ENCODE results near the gene DYNLT2. TPM values are rescaled to one million over a fixed set of nuclear protein-coding genes. Genes with fewer than 3 reads are reported as not detected.

Gene DYNLT2
- total RNA-seq, 1 experiment from 2014 or later, result 2.1 TPM

GRCh38 chr6:169720207-169720855, 31.0 kb downstream of the DYNLT2 start:
- no TSS peak for BruUV-seq (replicated peaks)

GRCh38 chr6:169719117-169719516, 32.3 kb downstream of the DYNLT2 start:
- no peak overlapping the region for H3K4me3 ChIP-seq (ENCODE audit: low read depth in 2 of 2, low read length in 2 of 2)
- intact Hi-C loops (cut with micrococcal nuclease; ENCODE audit: unreplicated experiment) (no loop called here), in situ Hi-C loops (cut with HindIII; ENCODE audit: low pct_unique_long_range_greater_than_20kb, low sequenced_read_pairs) (no loop called here)
- H3K36me3 ChIP-seq (ENCODE audit: control insufficient read depth, insufficient read depth, low read length), result peaks cover 29% of the 10 kb centered on the region
- peak overlapping the region; percentile 23; the same call in 1 of the 2 replicates for H3K27ac ChIP-seq (ENCODE audit: low read length)
- ChIA-PET CTCF (interaction anchor here (0.5 kb wide), 1 partner anchor 15 kb away, joined by 3 read pairs; no protein-coding TSS in a partner anchor), POLR2A (no interaction called here)
- no peaks in the 10 kb centered on the region for H3K27me3 ChIP-seq (ENCODE audit: control insufficient read depth, insufficient read depth, low read length)
- TF ChIP-seq CTCF (IDR thresholded peaks at IDR 0.05), result no peak
- TF ChIP-seq REST (IDR thresholded peaks at IDR 0.05; ENCODE audit: insufficient read depth in 1 of 2, low read depth in 2 of 2, low read length in 1 of 2), result no peak
- no peak for TF ChIP-seq TCF7L2 (IDR thresholded peaks at IDR 0.05; ENCODE audit: low read depth, low read length)
- no peak for TF ChIP-seq SIN3A (IDR thresholded peaks at IDR 0.05; ENCODE audit: borderline replicate concordance, insufficient read depth, low read depth, low read length)
- TF ChIP-seq POLR2AphosphoS5 (IDR thresholded peaks at IDR 0.05; ENCODE audit: low read depth, low read length), result no peak
- H3K4me1 ChIP-seq (ENCODE audit: control insufficient read depth, insufficient read depth, low read length), result peaks cover 29% of the 10 kb centered on the region
- DNase-seq (ENCODE audit: low read depth, low spot score) (no peak), ATAC-seq (no peak)
- H3K9me3 ChIP-seq (ENCODE audit: control insufficient read depth, insufficient read depth, low read depth, low read length), result no peaks in the 10 kb centered on the region
- BruUV-seq (replicated peaks), result no TSS peak

More at GRCh38 chr6:169720207-169720855, 31.0 kb downstream of the DYNLT2 start:
- ATAC-seq, result no peak
- no peaks in the 10 kb centered on the region for H3K9me3 ChIP-seq (ENCODE audit: control insufficient read depth, insufficient read depth, low read depth, low read length)
- peaks cover 31% of the 10 kb centered on the region for H3K4me1 ChIP-seq (ENCODE audit: control insufficient read depth, insufficient read depth, low read length)
- ChIA-PET CTCF (no interaction called here), POLR2A (interaction anchor here (0.5 kb wide), 1 partner anchor 12 kb away, joined by 3 read pairs; no protein-coding TSS in a partner anchor)
- no peak overlapping the region for H3K27ac ChIP-seq (ENCODE audit: low read length)
- intact Hi-C loops (cut with micrococcal nuclease; ENCODE audit: unreplicated experiment) (no loop called here), in situ Hi-C loops (cut with HindIII; ENCODE audit: low pct_unique_long_range_greater_than_20kb, low sequenced_read_pairs) (no loop called here)
- TF ChIP-seq SIN3A (IDR thresholded peaks at IDR 0.05; ENCODE audit: borderline replicate concordance, insufficient read depth, low read depth, low read length) (no peak), CTCF (IDR thresholded peaks at IDR 0.05) (peak; percentile 28; the same call in 1 of the 2 replicates), REST (IDR thresholded peaks at IDR 0.05; ENCODE audit: insufficient read depth in 1 of 2, low read depth in 2 of 2, low read length in 1 of 2) (no peak)
- no peak for DNase-seq (ENCODE audit: low read depth, low spot score)
- no peak overlapping the region for H3K4me3 ChIP-seq (ENCODE audit: low read depth in 2 of 2, low read length in 2 of 2)
- H3K27me3 ChIP-seq (ENCODE audit: control insufficient read depth, insufficient read depth, low read length), result no peaks in the 10 kb centered on the region
- H3K36me3 ChIP-seq (ENCODE audit: control insufficient read depth, insufficient read depth, low read length), result peaks cover 23% of the 10 kb centered on the region

Measured in Panc1 (cell line).